Posterior vena cava (tissue), 2 donors: ENCODE measurements around the gene MLF1. TPM values are rescaled to one million over a fixed set of nuclear protein-coding genes. Genes with fewer than 3 reads are reported as not detected.

Source experiments
- DNase-seq: peaks from one replicate; pipeline ENCODE4 v3.0.0-alpha.2; 2020; ENCODE audit warnings: low spot score
- intact Hi-C, 2 donors: fragments of 100-400 bp; cut with DNase I; formaldehyde crosslinking; loops; one replicate each; pipeline versions ENCODE4 v1.14.1 to v1.14.2; 2022 to 2023
- total RNA-seq, 2 donors: library from RNA; stranded (reverse); fragmentation: NEBNext Ultra II Directional; extraction: Animal tissue kit (Norgen Biotek cat#: 25700); gene quantifications; one replicate each; pipeline ENCODE4 v1.2.1, GENCODE V29; 2021
- donor health status: DM: yes; HTN: yes; CAD: no.
- donor health status: DM: yes; HTN: yes; CAD: no.

MLF1 gene
- total RNA-seq, 2 donors from 2014 or later: 7.7 to 14.3 TPM

DNA sequence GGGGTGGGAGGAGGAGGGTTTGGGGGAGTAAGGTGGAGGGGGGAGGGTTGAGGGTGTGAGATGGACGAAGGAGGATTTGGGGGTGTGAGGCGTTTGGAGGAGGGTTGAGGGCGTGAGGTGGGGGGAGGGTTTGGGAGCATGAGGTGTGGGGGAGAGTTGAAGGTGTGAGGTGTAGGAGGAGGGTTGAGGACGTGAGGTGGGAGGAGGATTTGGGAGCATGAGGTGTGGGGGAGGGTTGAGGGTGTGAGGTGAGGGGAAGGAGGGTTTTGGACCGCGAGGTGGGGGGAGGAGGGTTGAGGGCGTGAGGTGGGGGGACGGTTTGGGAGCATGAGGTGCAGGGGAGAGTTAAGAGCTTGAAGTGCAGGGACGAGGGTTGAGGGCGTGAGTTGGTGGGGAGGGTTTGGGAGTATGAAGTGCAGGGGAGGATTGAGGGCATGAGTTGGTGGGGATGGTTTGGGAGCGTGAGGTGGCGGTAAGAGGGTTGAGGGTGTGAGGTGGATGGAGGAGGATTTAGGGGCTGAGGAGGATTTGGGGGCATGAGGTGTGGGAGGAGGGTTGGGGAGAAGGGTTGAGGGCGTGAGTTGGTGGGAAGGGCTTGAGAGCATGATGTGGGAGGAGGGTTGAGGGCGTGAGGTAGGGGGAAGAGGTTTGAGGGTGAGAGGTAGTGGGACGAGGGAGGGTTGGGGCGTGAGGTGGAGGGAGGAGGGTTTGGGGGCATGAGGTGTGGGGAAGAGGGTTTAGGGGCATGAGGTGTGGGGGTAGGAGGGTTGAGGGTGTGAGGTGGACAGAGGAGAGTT, 1.2 kb downstream of the MLF1 start:
- no peak for DNase-seq
- intact Hi-C loops: no loop called here

GRCh38 chr3:158572766-158573060, 1.7 kb downstream of the MLF1 start:
- intact Hi-C loops: no loop called here

GRCh38 chr3:158573714-158574113, 2.7 kb downstream of the MLF1 start:
- intact Hi-C loops: no loop called here
- DNase-seq: no peak

More at GRCh38 chr3:158572766-158573060, 1.7 kb downstream of the MLF1 start:
- DNase-seq: no peak

DNA sequence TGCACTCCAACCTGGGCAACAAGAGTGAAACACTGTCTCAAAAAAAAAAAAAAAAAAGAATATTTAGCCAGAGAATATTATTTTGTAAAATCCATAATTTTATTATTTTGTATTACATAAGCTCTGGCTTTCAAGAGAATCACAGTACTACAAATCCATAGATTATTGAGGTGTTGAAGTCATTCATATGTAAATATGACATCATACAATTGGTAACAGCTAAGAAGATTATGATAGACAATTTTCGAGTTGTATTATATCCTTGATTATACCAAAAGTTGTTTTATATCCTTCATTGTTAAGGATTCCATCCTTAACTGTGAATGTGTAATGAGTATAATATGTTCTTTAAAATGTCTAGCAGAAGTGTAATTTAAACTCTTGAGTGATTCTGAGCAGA, 3.7 kb downstream of the MLF1 start:
- intact Hi-C loops: no loop called here
- DNase-seq: no peak

GRCh38 chr3:158590223-158590622, 19.2 kb downstream of the MLF1 start:
- intact Hi-C loops: no loop called here
- no peak for DNase-seq

- no peak for DNase-seq
- intact Hi-C loops: no loop called here
Measured at GRCh38 chr3:158600787-158601186, 29.8 kb downstream of the MLF1 start.

DNA sequence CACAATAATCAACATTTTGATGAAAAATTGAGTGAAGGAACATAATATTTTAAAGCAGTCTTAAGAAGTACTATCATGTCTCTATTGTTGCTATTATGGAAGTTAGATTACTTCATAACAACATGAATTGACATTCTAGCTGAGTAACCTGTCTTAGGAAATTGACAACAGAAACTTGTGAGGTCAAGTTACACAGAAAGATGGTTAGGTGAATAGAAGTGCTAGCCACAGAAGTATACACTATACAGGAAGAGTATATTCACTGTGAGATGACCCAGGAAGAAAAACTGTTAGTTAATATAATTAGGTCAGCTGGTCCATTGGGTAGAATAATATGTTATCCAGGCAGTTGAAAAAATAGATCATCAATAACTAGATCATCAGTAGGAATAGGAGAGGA, 31.2 kb downstream of the MLF1 start:
- intact Hi-C loops: no loop called here
- DNase-seq: no peak

- no peak for DNase-seq
- intact Hi-C loops: no loop called here
Measured at GRCh38 chr3:158617982-158618875, 47.2 kb downstream of the MLF1 start.

DNA sequence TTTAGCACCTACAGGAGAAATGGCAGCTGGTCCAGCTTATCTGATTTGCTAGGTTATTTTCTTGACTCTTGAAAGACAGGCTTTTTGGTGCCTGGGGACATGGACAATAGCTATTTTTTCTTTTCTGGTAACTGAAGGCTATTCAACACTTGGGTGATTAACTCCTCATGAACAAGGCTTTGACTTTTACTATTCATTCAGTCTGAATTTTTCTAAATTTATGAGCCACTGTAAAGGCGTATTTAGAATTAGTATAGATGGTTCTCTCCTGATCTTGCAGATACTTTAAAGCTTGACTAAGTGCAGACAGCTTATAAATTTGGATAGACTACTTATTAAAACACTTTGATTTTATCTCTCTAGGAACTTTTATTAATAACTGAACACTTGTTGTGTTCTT, 54.9 kb downstream of the MLF1 start:
- no peak for DNase-seq
- intact Hi-C loops: no loop called here

- intact Hi-C loops: no loop called here
- DNase-seq: no peak
Measured at GRCh38 chr3:158631981-158632380, 61.0 kb downstream of the MLF1 start.

DNA sequence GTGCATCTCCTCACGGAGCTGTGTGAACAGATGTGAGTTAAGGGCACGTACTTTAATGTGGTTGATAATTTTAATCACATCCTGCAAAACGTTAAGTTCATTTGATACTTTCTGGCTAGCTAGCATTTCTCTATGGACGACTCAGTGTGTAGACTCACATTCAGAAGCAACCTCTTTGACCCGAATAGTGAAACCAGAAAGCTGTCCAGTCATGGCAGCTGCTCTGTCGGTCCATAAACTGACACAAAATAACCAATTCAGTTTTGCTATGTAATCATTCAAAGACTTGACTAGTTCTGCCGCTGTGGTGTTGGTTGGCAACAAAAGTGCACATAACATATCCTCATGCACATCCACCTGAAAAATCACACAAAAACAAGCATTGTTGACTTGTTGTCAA, 69.7 kb downstream of the MLF1 start:
- no peak for DNase-seq
- intact Hi-C loops: no loop called here

DNA sequence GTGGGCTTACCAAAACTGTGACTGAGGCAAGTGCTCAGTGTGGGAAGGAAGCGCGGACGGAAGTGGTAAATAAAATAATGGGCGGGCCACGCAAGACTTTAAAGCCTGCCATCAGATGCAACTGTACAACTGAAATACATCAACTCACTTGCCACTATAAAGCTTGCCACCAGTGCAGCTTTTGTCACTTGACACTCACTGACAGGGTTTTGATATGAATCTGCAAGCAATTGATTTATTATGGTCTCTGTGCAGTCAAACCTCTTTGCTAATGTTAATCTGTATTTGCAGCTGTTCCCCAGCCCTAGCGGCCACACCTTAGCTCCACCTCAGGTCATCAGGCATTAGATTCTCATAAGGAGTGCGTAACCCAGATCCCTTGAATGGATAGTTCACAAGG, 71.0 kb downstream of the MLF1 start:
- intact Hi-C loops: no loop called here

DNA sequence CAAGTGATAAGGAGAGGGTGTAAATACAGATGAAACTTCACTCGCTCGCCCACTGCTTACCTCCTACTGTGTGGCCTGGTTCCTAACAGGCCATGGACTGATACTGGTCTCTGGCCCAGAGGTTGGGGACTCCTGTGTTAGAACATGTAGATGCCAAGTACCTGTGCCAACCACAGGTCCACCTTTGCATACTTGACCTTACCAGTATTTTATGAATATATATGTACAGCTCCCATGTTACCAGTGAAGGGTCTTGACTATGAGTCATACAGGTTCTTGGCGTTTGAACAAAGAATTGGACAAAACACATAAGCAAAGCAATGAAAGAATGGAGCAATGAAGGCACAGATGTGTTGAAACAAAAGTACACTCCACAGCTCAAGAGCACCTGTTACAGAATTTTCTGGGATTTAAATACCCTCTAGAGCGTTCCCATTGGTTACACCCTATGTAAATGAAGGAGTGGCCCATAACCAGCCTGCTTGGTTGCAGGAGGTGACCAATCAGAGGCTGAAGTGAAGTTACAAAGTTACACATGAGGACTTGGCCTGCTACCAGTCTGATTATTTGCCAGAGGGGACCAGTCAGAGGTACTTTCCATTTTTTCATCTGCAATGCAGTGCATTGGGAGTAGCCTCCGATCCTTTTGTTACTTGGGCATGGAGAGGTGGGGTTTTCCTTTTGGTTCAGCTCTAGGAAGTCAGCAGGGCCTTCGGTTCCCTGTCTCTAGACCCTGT, 71.6 kb downstream of the MLF1 start:
- intact Hi-C loops: no loop called here
- DNase-seq: no peak

More for the DNA sequence above, 71.0 kb downstream of the MLF1 start:
- no peak for DNase-seq

GRCh38 chr3:158644345-158644908, 73.4 kb downstream of the MLF1 start, which contains the start of gene GFM1:
TSS of gene GFM1 (plus strand) at chr3:158644527. CDS start at chr3:158644635, 108 bp downstream.
- DNase-seq: peak; percentile 97
- intact Hi-C loops: no loop called here

DNA sequence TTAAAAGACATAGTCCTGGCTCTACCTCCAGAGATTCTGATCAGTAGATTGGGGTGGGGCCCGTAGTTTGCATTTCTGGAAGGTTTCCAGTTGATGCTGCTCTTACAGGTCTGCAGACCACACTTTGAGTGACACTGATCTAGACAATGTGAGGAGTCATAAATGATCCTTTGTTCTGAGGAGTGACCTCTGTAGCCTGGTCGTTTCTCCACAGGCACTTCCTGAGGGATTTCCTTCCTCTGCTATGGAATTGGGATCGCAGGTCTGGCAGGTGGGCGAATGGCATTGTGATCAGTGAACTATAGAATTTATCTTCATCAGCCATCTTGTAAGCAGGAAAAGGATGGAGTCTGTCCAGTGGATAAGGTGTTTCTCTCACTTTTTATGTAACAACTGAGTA, 78.8 kb downstream of the MLF1 start:
- DNase-seq: no peak
- intact Hi-C loops: no loop called here

GRCh38 chr3:158651192-158651591, 80.2 kb downstream of the MLF1 start:
- intact Hi-C loops: no loop called here
- no peak for DNase-seq

DNA sequence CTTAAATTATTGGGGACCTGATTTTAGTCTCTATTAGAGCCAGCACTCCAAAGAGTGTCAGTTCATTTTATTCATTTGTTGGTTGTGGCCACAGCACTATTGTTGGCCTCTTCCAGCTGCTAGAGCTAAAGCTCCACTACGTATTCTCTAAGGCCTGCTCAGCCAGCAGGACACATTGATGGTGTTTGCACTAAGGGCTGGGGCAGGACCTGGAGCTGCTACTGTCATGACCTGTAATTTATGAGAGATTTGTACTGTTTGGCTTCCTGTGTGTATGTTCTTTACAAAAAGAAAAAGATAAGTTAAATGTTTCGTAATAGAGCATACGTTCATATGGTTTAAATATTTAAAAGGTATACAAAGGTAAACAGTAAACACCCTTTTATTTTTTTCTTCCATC, 81.5 kb downstream of the MLF1 start:
- intact Hi-C loops: no loop called here
- no peak for DNase-seq
